ENCODE measurements around the gene IRF2BPL.

The IRF2BPL gene

DNA sequence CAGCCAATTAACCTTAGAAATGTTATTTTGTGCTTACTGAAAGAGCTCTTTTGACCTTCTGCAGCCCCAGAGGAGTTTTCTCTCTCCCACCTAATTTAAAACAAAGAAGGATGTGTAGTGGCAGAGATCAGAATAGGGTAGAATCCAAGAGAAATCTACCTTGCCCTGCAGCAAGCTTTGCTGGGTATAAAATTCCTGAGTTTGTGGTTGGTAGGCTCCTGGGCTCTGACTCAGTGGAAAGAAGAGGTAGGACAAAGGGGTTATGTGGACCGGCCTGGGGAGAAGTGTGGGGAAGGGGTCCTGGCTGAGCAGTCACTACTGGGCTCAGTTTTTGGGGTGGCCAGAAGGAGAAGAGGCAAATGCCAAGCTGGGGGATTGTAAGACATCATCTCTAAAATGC lies 46.8 kb downstream of the IRF2BPL start:
- no peak for DNase-seq (ENCODE audit: low read depth)
- H3K4me3 ChIP-seq (ENCODE audit: low read depth, low read length) = no peak overlapping the region
- TF ChIP-seq, protein P1, sequence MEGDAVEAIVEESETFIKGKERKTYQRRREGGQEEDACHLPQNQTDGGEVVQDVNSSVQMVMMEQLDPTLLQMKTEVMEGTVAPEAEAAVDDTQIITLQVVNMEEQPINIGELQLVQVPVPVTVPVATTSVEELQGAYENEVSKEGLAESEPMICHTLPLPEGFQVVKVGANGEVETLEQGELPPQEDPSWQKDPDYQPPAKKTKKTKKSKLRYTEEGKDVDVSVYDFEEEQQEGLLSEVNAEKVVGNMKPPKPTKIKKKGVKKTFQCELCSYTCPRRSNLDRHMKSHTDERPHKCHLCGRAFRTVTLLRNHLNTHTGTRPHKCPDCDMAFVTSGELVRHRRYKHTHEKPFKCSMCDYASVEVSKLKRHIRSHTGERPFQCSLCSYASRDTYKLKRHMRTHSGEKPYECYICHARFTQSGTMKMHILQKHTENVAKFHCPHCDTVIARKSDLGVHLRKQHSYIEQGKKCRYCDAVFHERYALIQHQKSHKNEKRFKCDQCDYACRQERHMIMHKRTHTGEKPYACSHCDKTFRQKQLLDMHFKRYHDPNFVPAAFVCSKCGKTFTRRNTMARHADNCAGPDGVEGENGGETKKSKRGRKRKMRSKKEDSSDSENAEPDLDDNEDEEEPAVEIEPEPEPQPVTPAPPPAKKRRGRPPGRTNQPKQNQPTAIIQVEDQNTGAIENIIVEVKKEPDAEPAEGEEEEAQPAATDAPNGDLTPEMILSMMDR (IDR thresholded peaks at IDR 0.05; ENCODE audit: control insufficient read depth, extremely low read depth, insufficient read depth) = no peak

DNA sequence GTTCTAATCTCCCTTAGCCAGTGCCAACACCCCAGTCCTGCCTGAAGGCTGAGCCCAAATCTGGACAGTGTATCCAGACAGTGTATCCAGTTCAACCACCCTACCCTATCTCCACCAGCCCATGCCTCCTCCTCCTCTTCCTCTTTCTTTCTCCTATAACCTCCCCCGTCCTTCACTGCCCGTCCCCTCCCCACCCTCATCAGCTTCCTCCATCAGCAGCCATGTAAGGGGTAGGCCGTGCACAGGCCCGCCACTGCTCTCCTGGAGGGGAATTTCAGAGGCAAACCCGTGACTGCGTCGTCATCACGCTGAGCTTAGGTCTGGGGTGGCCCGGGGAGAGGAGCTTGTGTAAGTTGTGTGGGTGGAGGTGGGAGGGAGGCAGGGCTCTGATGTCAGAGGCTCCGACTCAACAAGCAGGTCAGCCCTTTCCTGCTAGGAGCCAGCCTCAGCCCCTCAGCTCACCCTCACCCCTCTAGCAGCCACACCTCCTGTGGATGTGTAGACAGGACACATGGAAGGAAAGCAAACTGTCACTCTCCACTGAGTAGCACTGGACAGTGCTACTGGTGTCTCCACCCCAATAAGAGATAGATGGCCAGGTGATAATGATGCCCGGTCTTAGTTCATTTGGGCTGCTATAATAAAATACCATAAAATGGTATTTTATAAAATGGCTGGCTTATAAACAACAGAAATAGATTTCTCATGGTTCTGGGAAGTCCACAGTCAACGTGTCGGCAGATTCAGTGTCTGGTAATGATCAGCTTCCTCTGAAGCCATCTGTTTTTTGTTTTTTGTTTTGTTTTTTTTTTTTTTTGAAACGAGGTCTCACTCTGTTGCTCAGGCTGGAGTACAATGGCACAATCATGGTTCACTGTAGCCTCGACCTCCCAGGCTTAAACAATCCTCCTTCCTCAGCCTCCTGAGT lies 50.5 kb downstream of the IRF2BPL start:
- H3K4me3 ChIP-seq (ENCODE audit: low read depth, low read length) = no peak overlapping the region
- TF ChIP-seq, protein P1 (IDR thresholded peaks at IDR 0.05; ENCODE audit: control insufficient read depth, extremely low read depth, insufficient read depth) = no peak
- DNase-seq (ENCODE audit: low read depth) = no peak

DNA sequence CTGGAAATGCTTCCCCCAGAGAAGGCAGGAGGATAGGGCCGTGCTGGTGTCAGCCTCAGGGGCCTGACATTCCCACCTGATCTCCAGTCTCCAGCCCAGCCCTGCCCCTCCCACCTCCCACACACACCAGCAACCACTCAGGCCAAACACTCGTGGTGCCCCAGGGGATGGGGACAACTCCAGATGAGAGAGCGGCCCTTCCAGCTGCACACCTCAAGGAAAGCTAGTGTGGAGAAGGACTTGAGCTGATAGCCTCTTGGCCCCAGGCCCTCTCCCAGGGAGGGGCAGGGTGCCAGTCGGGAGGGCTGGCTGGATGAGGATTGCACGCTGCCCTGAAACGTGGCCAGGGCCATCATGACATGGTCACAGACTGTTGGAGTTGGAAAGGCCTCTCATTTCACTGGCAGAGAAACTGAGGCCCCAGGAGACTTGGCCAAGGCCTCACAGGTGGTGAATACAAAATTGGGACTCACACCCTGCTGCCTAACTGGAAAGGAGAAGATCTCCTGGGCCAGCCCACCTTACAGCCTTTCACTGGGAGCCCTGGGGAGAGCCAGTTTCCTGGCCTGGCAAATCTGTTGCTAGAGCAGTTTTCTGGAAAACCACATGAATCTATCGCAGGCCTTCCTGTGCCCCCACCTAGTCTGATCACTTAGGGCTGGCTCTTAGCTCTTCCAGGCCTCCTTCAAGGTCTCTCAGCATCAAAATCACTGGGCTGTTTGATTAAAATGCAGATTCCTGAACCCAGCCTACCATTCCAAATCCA lies 52.1 kb downstream of the IRF2BPL start:
- TF ChIP-seq, protein P1 (IDR thresholded peaks at IDR 0.05; ENCODE audit: control insufficient read depth, extremely low read depth, insufficient read depth) = no peak
- H3K4me3 ChIP-seq (ENCODE audit: low read depth, low read length) = no peak overlapping the region
- no peak for DNase-seq (ENCODE audit: low read depth)

GRCh38 chr14:76975812-76976211 lies 52.7 kb downstream of the IRF2BPL start:
- DNase-seq (ENCODE audit: low read depth) = no peak
- TF ChIP-seq, protein P1 (IDR thresholded peaks at IDR 0.05; ENCODE audit: control insufficient read depth, extremely low read depth, insufficient read depth) = no peak
- H3K4me3 ChIP-seq (ENCODE audit: low read depth, low read length) = no peak overlapping the region

DNA sequence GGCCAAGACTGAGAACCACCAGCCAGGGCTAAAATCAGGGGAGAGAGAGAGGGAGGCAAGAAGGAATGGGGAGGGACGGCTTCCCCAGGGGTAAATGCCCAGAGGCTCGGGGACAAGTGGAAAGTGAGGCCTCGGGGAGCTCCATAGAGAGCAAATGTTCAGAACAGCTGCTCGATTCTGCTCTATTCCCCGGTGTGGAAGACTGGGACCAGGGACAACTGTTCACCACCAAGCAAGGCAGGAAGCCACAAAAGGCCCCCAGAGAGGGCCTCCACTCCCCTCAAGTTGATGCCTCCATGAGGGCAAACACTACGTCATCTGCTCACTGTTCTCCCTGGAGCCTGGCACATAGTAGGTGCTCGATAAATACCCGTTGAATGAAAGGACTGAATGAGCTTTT lies 53.5 kb downstream of the IRF2BPL start:
- TF ChIP-seq, protein P1 (IDR thresholded peaks at IDR 0.05; ENCODE audit: control insufficient read depth, extremely low read depth, insufficient read depth) = no peak
- DNase-seq (ENCODE audit: low read depth) = no peak
- H3K4me3 ChIP-seq (ENCODE audit: low read depth, low read length) = no peak overlapping the region

Measured in LNCaP clone FGC (cell line).